NT2/D1 (cell line): ENCODE results near the gene RPS28.
"Not testable (repeated sequence)": the region's sequence is repeated elsewhere in the genome, so short reads cannot be mapped to it uniquely, and the experiment has no call there.

ENCODE experiments used
- DNase-seq: peaks from one replicate; pipeline ENCODE4 v3.0.0-alpha.2; 2011; ENCODE audit warnings: low read depth, low spot score
- H3K27me3 ChIP-seq: 2 replicates; pipeline ENCODE4 v1.6.0; 2011; ENCODE audit warnings: mild to moderate bottlenecking; ENCODE audit not compliant: insufficient read length, insufficient read depth
- H3K36me3 ChIP-seq: 2 replicates; pipeline ENCODE4 v1.6.1; 2011; ENCODE audit warnings: mild to moderate bottlenecking, low read length, mixed read lengths; ENCODE audit not compliant: insufficient read depth, insufficient read length
- H3K4me1 ChIP-seq: 2 replicates; pipeline ENCODE4 v1.5.1; 2011; ENCODE audit not compliant: insufficient read depth, insufficient read length
- H3K4me3 ChIP-seq: 2 replicates; pipeline ENCODE4 v1.5.1; 2011; ENCODE audit warnings: low read depth; ENCODE audit not compliant: insufficient read length
- H3K9ac ChIP-seq: 2 replicates; pipeline ENCODE4 v1.6.0; 2011; ENCODE audit warnings: low read depth; ENCODE audit not compliant: insufficient read length
- H3K9me3 ChIP-seq: 2 replicates; pipeline ENCODE4 v1.5.1; 2011; ENCODE audit warnings: mild to moderate bottlenecking, low read length; ENCODE audit not compliant: insufficient read depth
- SUZ12 ChIP-seq: IDR thresholded peaks from 2 replicates; pipeline ENCODE4 v1.6.1; 2011; ENCODE audit not compliant: insufficient read length, insufficient read depth; ENCODE audit errors: extremely low read depth
- YY1 ChIP-seq: IDR thresholded peaks from 2 replicates; pipeline ENCODE4 v1.6.1; 2011; ENCODE audit not compliant: insufficient read length, insufficient read depth
- ZNF274 ChIP-seq: IDR thresholded peaks from 2 replicates; pipeline ENCODE4 v1.6.1; 2011; ENCODE audit warnings: mild to moderate bottlenecking, low read depth, low read length

The RPS28 gene

DNA sequence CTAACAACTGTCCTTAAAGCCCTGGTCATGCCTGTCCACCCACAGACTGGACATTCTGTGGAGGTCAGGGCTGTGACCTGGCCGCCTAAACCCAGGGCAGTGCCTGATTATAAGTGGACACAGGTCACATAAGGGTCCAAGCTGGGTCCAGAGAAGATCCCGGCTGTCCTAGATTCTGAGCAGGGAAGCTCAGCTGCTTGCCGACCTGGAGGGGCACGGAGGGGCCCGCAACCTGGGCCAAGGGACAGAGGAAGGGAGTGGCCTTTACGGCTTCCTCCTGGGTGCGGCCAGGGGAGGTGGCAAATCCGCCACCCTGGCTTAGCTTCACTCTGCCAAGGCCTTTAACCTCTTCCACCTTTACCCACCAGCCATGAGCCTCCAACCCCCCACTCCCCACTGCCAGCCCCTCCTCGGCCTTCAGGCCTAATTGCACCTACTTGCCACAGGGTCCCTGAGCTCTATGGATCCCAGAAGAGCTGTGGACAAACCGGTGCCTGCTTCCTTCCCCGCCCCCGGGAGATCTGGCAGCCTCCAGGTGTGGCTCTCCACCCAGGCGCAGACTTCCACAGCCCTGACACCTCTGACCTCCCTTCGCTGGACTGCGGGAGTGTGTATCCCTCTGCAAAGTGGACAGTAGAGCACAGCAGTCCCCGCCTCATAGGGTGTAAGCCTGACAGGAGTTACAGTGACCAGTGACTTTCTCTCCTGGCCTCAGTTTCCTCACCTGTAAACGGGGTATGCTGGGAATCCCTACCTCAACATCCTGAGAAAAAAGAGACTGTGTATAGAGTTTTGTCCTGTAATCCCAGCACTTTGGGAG lies 14.9 kb upstream of the RPS28 start:
- TF ChIP-seq ZNF274 (no peak), YY1 (no peak)
- peak overlapping the region; percentile 50 for H3K9ac ChIP-seq
- H3K27me3 ChIP-seq, result no peaks in the 10 kb centered on the region
- H3K4me1 ChIP-seq, result peaks cover 20% of the 10 kb centered on the region
- H3K36me3 ChIP-seq, result peaks cover 55% of the 10 kb centered on the region
- no peak for DNase-seq
- H3K4me3 ChIP-seq, result peak overlapping the region; percentile 98
- H3K9me3 ChIP-seq, result no peaks in the 10 kb centered on the region

DNA sequence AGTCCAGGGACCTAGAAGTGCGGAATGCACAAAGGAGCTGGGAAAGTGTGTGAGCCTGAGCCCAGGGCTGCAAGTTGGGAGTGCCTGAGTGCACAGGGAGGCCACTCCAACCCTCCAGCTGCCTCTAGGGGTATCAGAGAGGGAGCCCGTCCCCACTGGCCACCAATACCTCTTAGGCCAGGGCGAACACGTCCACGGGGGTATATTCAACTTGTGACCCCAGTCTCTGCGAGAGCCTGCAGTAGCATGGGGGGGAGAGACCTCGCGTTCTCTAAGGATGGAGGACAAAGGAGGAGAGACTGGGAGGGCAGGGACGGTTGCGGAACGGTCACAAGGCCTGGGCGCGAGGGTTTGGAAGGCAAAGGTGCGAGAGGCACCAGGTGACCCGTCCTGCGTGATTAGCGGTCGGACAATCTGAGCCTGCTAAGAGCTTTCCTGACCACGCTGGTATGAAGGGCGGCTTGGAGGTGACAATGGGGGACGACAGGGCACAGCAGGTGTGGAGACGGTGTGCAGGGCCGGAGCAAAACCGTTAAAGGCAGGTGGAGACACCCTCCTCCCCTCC lies 13.8 kb upstream of the RPS28 start:
- Histone ChIP-seq H3K9me3 (no peaks in the 10 kb centered on the region), H3K27me3 (no peaks in the 10 kb centered on the region), H3K9ac (peak overlapping the region; percentile 93), H3K4me1 (peaks cover 27% of the 10 kb centered on the region), H3K4me3 (peak overlapping the region; percentile 98), H3K36me3 (peaks cover 56% of the 10 kb centered on the region)
- DNase-seq, result no peak
- TF ChIP-seq SUZ12 (no peak), ZNF274 (no peak), YY1 (no peak)

DNA sequence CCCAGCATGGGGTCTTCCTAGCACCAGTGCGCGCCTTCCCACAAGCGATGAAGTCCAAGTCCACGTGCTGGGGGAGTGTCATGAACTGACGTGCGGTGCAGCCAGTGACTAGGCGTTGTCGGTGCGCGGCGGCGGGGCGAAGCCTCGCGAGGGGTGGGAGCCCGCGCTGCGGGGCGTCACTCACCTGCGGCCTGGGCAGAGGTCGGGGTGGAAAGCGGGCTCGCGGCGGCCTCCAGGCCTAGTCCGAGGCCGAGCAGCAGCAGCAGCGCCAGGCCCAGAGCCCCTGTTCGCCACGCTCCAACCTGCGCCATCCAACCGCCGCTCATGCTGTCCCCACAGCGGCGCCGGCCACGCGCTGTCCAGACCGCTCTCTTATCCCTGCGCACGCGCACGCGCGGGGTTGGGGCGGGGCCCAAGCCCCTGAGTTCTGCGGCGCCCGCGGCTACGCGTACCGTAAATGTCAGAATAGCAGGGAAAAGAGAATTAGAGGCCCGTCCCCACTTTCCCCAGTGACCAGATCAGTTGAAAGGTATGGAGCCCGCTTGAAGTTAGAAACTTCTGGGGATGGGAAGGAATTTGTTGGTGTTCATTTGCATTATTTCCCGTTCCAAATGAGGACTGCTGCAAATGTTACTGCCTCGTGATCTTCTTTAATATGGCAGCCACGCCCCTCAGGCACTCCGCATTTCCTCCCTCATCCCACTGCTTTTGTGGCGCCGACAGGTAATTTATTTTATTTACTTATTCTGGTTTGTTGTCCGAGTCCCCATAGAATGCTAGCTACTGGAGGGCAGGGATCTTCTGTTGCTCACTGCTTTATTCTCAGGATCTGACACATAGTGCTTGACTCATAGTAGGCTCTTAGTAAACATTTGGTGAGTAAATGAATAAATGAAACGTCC lies 13.1 kb upstream of the RPS28 start, which contains the start of gene CD320:
TSS of gene CD320 (minus strand) at position 394 of the 902 bp plus-strand sequence. CDS start at position 326, 68 bp downstream.
- Histone ChIP-seq H3K27me3 (no peaks in the 10 kb centered on the region), H3K4me3 (peak within 1 kb of the TSS; percentile 98), H3K4me1 (peaks cover 27% of the 10 kb centered on the region), H3K9ac (peak within 1 kb of the TSS; percentile 93), H3K9me3 (no peaks in the 10 kb centered on the region), H3K36me3 (peaks cover 53% of the 10 kb centered on the region)
- DNase-seq, result peak; percentile 77
- no peak for TF ChIP-seq ZNF274
- TF ChIP-seq SUZ12, result no peak
- TF ChIP-seq YY1, result no peak

DNA sequence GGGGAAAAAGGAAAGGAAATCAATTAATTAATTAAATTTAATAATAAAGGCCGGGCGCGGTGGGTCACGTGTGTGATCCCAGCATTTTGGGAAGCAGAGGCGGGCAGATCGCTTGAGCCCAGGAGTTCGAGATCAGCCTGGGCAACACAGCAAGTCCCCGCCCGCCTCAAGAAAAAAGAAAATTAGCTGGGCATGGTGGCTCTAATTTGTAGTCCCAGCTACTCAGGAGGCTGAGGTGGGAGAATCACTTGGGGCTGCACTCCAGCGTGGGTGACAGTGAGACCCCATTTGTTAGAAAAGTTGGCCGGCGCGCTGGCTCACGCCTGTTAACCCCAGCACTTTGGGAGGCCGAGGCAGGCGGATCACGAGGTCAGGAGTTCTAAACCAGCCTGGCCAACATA lies 12.4 kb upstream of the RPS28 start:
- no peaks in the 10 kb centered on the region for H3K9me3 ChIP-seq
- H3K9ac ChIP-seq, result no peak overlapping the region
- peak overlapping the region; percentile 3 for H3K4me3 ChIP-seq
- DNase-seq, result no peak
- TF ChIP-seq ZNF274, result no peak
- TF ChIP-seq YY1, result no peak
- no peak for TF ChIP-seq SUZ12
- no peaks in the 10 kb centered on the region for H3K27me3 ChIP-seq
- peaks cover 54% of the 10 kb centered on the region for H3K36me3 ChIP-seq
- H3K4me1 ChIP-seq, result peaks cover 23% of the 10 kb centered on the region

DNA sequence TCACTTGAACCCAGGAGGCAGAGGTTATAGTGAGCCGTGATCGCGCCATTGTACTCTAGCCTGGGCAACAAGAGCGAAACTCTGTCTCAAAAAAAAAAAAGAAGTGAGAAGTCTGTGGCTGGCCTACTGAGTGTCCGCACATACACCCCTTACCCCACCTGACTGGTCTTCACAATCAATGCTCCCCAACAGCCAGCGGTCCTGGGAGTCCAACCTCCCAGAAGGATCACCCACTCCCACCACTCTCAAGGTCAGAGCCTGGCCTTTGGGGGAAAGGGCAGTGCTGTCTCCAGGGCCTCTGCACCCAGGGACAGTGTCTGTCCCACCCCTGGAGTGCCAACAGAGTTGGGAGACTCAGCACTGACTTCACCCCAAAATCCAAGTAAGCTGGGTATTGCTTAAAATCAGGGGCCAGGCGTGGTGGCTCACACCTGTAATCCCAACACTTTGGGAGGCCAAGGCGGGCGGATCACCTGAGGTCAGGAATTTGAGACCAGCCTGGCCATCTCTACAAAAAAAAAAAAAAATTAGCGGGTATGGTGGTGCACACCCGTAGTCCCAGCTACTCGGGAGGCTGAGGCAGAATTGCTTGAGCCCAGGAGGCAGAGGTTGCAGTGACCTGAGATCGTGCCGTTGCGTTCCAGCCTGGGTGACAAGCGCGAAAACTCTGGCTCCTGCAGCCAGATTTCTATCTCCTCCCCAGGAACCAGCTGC lies 10.8 kb upstream of the RPS28 start:
- Histone ChIP-seq H3K4me3 (no peak overlapping the region), H3K27me3 (no peaks in the 10 kb centered on the region), H3K9me3 (no peaks in the 10 kb centered on the region), H3K4me1 (peaks cover 20% of the 10 kb centered on the region), H3K36me3 (peaks cover 69% of the 10 kb centered on the region), H3K9ac (no peak overlapping the region)
- no peak for TF ChIP-seq ZNF274
- no peak for TF ChIP-seq YY1
- no peak for TF ChIP-seq SUZ12
- DNase-seq, result no peak

DNA sequence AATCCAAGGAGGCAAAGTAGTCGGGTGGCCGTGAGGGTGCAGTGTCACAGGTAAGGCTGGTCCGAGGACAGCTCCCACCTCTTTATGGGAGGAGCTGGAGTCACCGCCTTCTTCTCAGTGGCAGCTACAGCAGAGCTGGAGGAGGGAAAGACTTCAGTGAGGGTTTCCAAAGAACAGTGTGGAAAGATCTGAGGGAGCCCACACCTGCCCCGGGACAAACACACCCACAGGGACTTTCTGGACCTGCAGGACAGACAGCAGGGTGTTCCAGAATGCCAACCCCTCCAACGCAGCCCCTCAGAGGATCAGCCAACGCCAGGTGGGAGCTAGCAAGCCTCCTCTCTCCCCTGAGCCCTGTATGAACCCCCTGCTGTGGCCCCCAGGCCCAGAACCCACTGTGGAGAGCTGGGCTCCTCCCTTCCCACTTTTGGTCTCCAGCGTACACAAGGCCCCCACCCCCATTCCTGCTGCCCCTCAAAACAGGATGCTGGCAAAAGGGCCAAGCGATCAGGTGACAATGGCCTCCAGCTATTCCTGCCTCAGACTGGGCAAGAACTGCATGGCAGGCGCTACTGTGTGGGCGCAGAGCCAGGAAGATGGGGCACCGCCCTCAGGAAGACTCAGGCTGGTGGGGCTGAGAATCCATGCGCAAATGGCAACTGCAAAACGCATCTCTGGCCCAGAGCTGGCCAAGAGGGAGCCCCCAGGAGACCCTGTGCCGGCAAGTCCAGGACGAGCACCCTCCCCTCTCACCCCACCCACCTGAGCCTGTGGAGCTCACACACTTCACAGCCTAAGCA lies 9.6 kb upstream of the RPS28 start:
- H3K27me3 ChIP-seq, result no peaks in the 10 kb centered on the region
- peaks cover 68% of the 10 kb centered on the region for H3K36me3 ChIP-seq
- TF ChIP-seq YY1 (no peak), ZNF274 (no peak), SUZ12 (no peak)
- H3K4me1 ChIP-seq, result peaks cover 15% of the 10 kb centered on the region
- no peaks in the 10 kb centered on the region for H3K9me3 ChIP-seq
- no peak for DNase-seq
- no peak overlapping the region for H3K4me3 ChIP-seq
- H3K9ac ChIP-seq, result peak overlapping the region; percentile 16

DNA sequence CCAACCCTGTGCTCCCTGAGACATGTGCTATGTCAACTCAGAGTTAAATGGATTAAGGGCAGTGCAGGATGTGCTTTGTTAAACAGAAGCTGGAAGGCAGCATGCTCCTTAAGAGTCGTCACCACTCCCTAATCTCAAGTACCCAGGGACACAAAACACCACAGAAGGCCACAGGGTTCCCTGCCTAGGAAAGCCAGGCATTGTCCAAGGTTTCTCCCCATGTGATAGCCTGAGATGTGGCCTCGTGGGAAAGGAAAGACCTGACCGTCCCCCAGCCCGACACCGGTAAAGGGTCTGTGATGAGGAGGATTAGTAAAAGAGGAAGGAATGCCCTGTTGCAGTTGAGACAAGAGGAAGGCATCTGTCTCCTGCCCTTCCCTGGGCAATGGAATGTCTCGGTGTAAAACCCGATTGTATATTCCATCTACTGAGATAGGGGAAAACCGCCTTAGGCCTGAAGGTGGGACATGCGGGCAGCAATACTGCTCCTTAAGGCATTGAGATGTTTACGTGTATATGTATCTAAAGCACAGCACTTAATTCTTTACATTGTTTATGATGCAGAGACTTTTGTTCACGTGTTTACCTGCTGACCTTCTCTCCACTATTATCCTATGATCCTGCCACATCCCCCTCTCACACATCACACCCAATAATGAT lies 6.2 kb upstream of the RPS28 start:
- not testable (repeated sequence) for DNase-seq, H3K9me3 ChIP-seq, H3K27me3 ChIP-seq, H3K9ac ChIP-seq, H3K4me3 ChIP-seq
- peaks cover 67% of the 10 kb centered on the region for H3K36me3 ChIP-seq
- peaks cover 11% of the 10 kb centered on the region for H3K4me1 ChIP-seq
